GM23338 (cell line): ENCODE results near the gene FGF2. TPM values are rescaled to one million over a fixed set of nuclear protein-coding genes. Genes with fewer than 3 reads are reported as not detected.

Experiments
- ATAC-seq: fragments of 200-7000 bp; cut with Tn5 transposase; 3 replicates; pipeline ENCODE4 v1.9.1; 2020
- DNase-seq: peaks from one replicate; pipeline ENCODE4 v3.0.0-alpha.2; 2015; ENCODE audit warnings: low spot score
- H2AFZ ChIP-seq: fragments of 200-600 bp; sonication (generic); 2 replicates; pipeline ENCODE4 v1.8.0; 2016; ENCODE audit warnings: antibody characterized with exemption, mild to moderate bottlenecking, moderate library complexity
- H3F3A ChIP-seq: fragments of 200-600 bp; sonication (generic); replicated peaks from 2 replicates; pipeline ENCODE4 v1.8.0; 2017; ENCODE audit warnings: antibody characterized with exemption, mixed run types, low read depth
- H3K27ac ChIP-seq: fragments of 200-600 bp; sonication (generic); 2 replicates; pipeline ENCODE4 v1.6.1; 2016; ENCODE audit warnings: low read depth
- H3K27me3 ChIP-seq: fragments of 200-600 bp; sonication (generic); 2 replicates; pipeline ENCODE4 v1.8.0; 2016; ENCODE audit warnings: mild to moderate bottlenecking, mixed run types, moderate library complexity; ENCODE audit not compliant: insufficient read depth
- H3K36me3 ChIP-seq: fragments of 200-600 bp; sonication (generic); 2 replicates; pipeline ENCODE4 v1.8.0; 2016; ENCODE audit warnings: mild to moderate bottlenecking; ENCODE audit not compliant: insufficient read depth
- H3K4me1 ChIP-seq: fragments of 200-600 bp; sonication (generic); 2 replicates; pipeline ENCODE4 v1.8.0; 2016; ENCODE audit warnings: mild to moderate bottlenecking, moderate library complexity; ENCODE audit not compliant: insufficient read depth
- H3K4me2 ChIP-seq: fragments of 200-600 bp; sonication (generic); 2 replicates; pipeline ENCODE4 v1.7.1; 2017; ENCODE audit warnings: mixed run types
- H3K4me3 ChIP-seq: fragments of 200-600 bp; sonication (generic); 2 replicates; pipeline ENCODE4 v1.6.1; 2016; ENCODE audit warnings: mixed run types
- H3K79me2 ChIP-seq: fragments of 200-600 bp; sonication (generic); replicated peaks from 2 replicates; pipeline ENCODE4 v1.8.0; 2017; ENCODE audit warnings: mild to moderate bottlenecking; ENCODE audit not compliant: insufficient read depth
- H3K9me2 ChIP-seq: fragments of 200-600 bp; sonication (generic); 2 replicates; pipeline ENCODE4 v1.8.0; 2017; ENCODE audit not compliant: insufficient read depth
- H4K20me1 ChIP-seq: fragments of 200-600 bp; sonication (generic); replicated peaks from 2 replicates; pipeline ENCODE4 v1.8.0; 2017; ENCODE audit warnings: mild to moderate bottlenecking; ENCODE audit not compliant: insufficient read depth
- H3K27ac Mint-ChIP-seq: 2 replicates; pipeline ENCODE4 v1.8.0; 2020; ENCODE audit warnings: inconsistent platforms, mild to moderate bottlenecking, moderate library complexity, mixed read lengths
- H3K27me3 Mint-ChIP-seq: 3 replicates; pipeline ENCODE4 v1.8.0; 2022; ENCODE audit warnings: low read depth, mild to moderate bottlenecking, moderate library complexity, mixed read lengths, inconsistent platforms; ENCODE audit not compliant: insufficient read depth, poor library complexity
- H3K36me3 Mint-ChIP-seq: 3 replicates; pipeline ENCODE4 v1.8.0; 2021; ENCODE audit warnings: low read depth, mild to moderate bottlenecking, inconsistent platforms, moderate library complexity, mixed read lengths
- H3K4me1 Mint-ChIP-seq: 3 replicates; pipeline ENCODE4 v1.8.0; 2020; ENCODE audit warnings: mild to moderate bottlenecking, inconsistent platforms, mixed read lengths
- H3K4me3 Mint-ChIP-seq: 3 replicates; pipeline ENCODE4 v1.8.0; 2021; ENCODE audit warnings: moderate library complexity, mild to moderate bottlenecking, inconsistent platforms, mixed read lengths
- H3K9me3 Mint-ChIP-seq: 3 replicates; pipeline ENCODE4 v1.8.0; 2020; ENCODE audit warnings: moderate library complexity, mild to moderate bottlenecking, inconsistent platforms, mixed read lengths
- CREB1 ChIP-seq: fragments of 250-450 bp; sonication (Bioruptor Pico); IDR thresholded peaks from 2 replicates; pipeline ENCODE4 v1.5.0; 2020; ENCODE audit warnings: low read depth, mild to moderate bottlenecking, moderate library complexity
- JUNB ChIP-seq: IDR thresholded peaks from one replicate; pipeline ENCODE4 v1.6.1; 2016; ENCODE audit warnings: antibody characterized with exemption; ENCODE audit not compliant: unreplicated experiment
- NANOG ChIP-seq: IDR thresholded peaks from 2 replicates; pipeline ENCODE4 v1.6.1; 2016; ENCODE audit warnings: antibody characterized with exemption, borderline replicate concordance
- POLR2AphosphoS5 ChIP-seq: IDR thresholded peaks from 2 replicates; pipeline ENCODE4 v1.6.1; 2016; ENCODE audit warnings: antibody characterized with exemption, low read depth
- REST ChIP-seq: IDR thresholded peaks from one replicate; pipeline ENCODE4 v1.6.1; 2018; ENCODE audit warnings: antibody characterized with exemption; ENCODE audit not compliant: unreplicated experiment
- STAT1 ChIP-seq: IDR thresholded peaks from one replicate; pipeline ENCODE4 v1.6.1; 2016; ENCODE audit warnings: antibody characterized with exemption; ENCODE audit not compliant: unreplicated experiment
- ZNF114 ChIP-seq: fragments of 250-450 bp; sonication (Bioruptor Pico); IDR thresholded peaks from 2 replicates; pipeline ENCODE4 v1.5.0; 2020; ENCODE audit warnings: mild to moderate bottlenecking, moderate library complexity
- ZNF331 ChIP-seq: fragments of 250-450 bp; sonication (Bioruptor Pico); IDR thresholded peaks from 2 replicates; pipeline ENCODE4 v1.5.0; 2020; ENCODE audit warnings: low read depth, mild to moderate bottlenecking, moderate library complexity
- polyA plus RNA-seq: library from polyadenylated mRNA; unstranded; fragments of >200 nt; fragmentation: Nextera tagmentation; extraction: Ambion mirVana; gene quantifications from 2 replicates; pipeline ENCODE4 v1.2.1, GENCODE V29; 2016
- total RNA-seq: library from RNA; depleted of rRNA; stranded (reverse); fragments of >200 nt; shearing (Covaris generic); gene quantifications from 2 replicates; pipeline ENCODE4 v1.2.3, GENCODE V29; 2014
- TF ChIP-seq, protein P1 (sequence below), 2 experiments: fragments of 200-600 bp in 1 of 2; sonication (generic) in 1 of 2; conservative IDR thresholded peaks; 2 replicates each; pipeline versions ENCODE4 v1.5.1 to v1.6.1; 2016 to 2017; ENCODE audit warnings: antibody characterized with exemption in 2 of 2, low read depth in 2 of 2, mild to moderate bottlenecking in 2 of 2, moderate library complexity in 1 of 2
- TF ChIP-seq, protein P2 (sequence below): fragments of 250-450 bp; sonication (Bioruptor Pico); IDR thresholded peaks from 2 replicates; pipeline ENCODE4 v1.5.0; 2020; ENCODE audit warnings: mild to moderate bottlenecking, moderate library complexity

The FGF2 gene
- total and polyA plus RNA-seq, 2 experiments from 2014 or later = 28.3 to 84.4 TPM

DNA sequence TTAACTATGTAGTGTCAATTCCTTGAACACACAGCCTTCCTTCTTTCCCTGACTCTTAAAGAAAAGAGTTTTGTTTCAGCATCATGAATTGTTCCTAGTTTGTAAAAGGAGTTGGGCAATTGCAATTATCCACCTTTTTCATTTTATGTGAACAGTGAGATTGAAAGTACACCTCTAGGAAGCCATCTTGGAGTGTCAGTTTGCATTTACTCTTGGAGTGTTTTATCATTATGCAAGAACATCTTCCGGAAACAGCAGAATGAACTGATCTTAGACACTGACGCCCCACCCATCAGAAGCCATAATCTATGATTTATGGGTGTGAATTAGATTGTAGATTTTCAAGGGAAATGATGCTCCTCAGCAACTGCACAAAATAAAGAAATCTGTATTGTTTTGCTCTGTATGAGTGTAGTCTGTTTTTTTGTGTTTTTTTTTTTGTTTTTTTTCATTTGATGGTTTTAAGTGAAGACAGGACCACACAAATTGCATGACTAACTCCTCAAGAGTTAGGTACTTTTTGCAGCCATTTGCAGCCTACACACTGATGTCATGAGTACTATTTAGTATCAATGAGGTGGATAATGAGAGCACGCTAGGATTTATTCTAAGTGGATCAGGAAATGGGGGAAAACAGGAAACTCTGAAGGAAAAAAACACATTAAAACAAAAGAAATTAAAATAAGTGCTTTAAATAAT, 19.5 kb upstream of the FGF2 start:
- no peak overlapping the region for H3K4me3 Mint-ChIP-seq
- Histone ChIP-seq H3K9me2 (no peaks in the 10 kb centered on the region), H3K4me3 (no peak overlapping the region), H3K4me1 (no peaks in the 10 kb centered on the region), H3K4me2 (no peak overlapping the region), H4K20me1 (no peaks in the 10 kb centered on the region), H3K79me2 (no peaks in the 10 kb centered on the region), H2AFZ (peak overlapping the region; percentile 90), H3K27ac (no peak overlapping the region), H3F3A (no peaks in the 10 kb centered on the region), H3K27me3 (no peaks in the 10 kb centered on the region), H3K36me3 (no peaks in the 10 kb centered on the region)
- H3K27me3 Mint-ChIP-seq = peaks cover 6% of the 10 kb centered on the region
- H3K36me3 Mint-ChIP-seq = peaks cover 8% of the 10 kb centered on the region
- DNase-seq (no peak), ATAC-seq (no peak)
- H3K27ac Mint-ChIP-seq = no peak overlapping the region
- H3K4me1 Mint-ChIP-seq = no peaks in the 10 kb centered on the region
- H3K9me3 Mint-ChIP-seq = peaks cover 12% of the 10 kb centered on the region
- no peak for TF ChIP-seq NANOG
- no peak for TF ChIP-seq ZNF114
- no peak for TF ChIP-seq ZNF331 (CRISPR knock-in tag)
- TF ChIP-seq POLR2AphosphoS5 = no peak
- TF ChIP-seq JUNB = no peak

DNA sequence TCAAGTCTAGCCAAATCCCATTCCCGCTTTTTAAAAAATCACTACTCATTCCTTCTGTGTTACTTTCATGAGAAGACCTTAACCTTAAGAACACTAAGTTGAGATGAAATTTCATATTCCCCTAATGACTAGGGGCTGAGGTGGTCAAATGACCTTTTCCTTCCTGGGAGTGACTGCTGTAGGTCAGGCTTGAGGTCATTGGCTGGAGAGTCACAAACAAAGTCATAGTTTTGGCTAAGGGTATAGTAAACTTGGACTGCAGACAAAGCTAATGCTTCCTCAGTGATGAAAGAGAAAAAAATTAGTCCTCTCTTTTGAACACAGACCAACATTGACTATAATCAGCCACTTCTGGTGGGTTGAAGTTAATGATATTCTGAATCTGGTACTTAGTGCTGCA, 16.0 kb upstream of the FGF2 start:
- H3K4me3 Mint-ChIP-seq = no peak overlapping the region
- Histone ChIP-seq H3K27ac (no peak overlapping the region), H3K9me2 (peaks cover 3% of the 10 kb centered on the region; the same call in 1 of the 2 replicates), H3K36me3 (no peaks in the 10 kb centered on the region), H3F3A (no peaks in the 10 kb centered on the region), H3K27me3 (no peaks in the 10 kb centered on the region), H3K79me2 (no peaks in the 10 kb centered on the region), H3K4me1 (no peaks in the 10 kb centered on the region), H3K4me3 (no peak overlapping the region), H4K20me1 (no peaks in the 10 kb centered on the region), H3K4me2 (no peak overlapping the region), H2AFZ (no peak overlapping the region)
- DNase-seq (no peak), ATAC-seq (no peak)
- peaks cover 15% of the 10 kb centered on the region for H3K36me3 Mint-ChIP-seq
- peaks cover 19% of the 10 kb centered on the region for H3K9me3 Mint-ChIP-seq
- peaks cover 6% of the 10 kb centered on the region for H3K27me3 Mint-ChIP-seq
- no peaks in the 10 kb centered on the region for H3K4me1 Mint-ChIP-seq
- no peak overlapping the region for H3K27ac Mint-ChIP-seq
- TF ChIP-seq STAT1 (no peak), CREB1 (CRISPR knock-in tag) (no peak), ZNF114 (no peak), ZNF331 (CRISPR knock-in tag) (no peak), REST (no peak), POLR2AphosphoS5 (no peak), JUNB (no peak)
- TF ChIP-seq, protein P1, sequence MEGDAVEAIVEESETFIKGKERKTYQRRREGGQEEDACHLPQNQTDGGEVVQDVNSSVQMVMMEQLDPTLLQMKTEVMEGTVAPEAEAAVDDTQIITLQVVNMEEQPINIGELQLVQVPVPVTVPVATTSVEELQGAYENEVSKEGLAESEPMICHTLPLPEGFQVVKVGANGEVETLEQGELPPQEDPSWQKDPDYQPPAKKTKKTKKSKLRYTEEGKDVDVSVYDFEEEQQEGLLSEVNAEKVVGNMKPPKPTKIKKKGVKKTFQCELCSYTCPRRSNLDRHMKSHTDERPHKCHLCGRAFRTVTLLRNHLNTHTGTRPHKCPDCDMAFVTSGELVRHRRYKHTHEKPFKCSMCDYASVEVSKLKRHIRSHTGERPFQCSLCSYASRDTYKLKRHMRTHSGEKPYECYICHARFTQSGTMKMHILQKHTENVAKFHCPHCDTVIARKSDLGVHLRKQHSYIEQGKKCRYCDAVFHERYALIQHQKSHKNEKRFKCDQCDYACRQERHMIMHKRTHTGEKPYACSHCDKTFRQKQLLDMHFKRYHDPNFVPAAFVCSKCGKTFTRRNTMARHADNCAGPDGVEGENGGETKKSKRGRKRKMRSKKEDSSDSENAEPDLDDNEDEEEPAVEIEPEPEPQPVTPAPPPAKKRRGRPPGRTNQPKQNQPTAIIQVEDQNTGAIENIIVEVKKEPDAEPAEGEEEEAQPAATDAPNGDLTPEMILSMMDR (conservative IDR thresholded peaks at IDR 0.05; ENCODE audit: low read depth in 2 of 2) = no peak
- TF ChIP-seq, protein P2, sequence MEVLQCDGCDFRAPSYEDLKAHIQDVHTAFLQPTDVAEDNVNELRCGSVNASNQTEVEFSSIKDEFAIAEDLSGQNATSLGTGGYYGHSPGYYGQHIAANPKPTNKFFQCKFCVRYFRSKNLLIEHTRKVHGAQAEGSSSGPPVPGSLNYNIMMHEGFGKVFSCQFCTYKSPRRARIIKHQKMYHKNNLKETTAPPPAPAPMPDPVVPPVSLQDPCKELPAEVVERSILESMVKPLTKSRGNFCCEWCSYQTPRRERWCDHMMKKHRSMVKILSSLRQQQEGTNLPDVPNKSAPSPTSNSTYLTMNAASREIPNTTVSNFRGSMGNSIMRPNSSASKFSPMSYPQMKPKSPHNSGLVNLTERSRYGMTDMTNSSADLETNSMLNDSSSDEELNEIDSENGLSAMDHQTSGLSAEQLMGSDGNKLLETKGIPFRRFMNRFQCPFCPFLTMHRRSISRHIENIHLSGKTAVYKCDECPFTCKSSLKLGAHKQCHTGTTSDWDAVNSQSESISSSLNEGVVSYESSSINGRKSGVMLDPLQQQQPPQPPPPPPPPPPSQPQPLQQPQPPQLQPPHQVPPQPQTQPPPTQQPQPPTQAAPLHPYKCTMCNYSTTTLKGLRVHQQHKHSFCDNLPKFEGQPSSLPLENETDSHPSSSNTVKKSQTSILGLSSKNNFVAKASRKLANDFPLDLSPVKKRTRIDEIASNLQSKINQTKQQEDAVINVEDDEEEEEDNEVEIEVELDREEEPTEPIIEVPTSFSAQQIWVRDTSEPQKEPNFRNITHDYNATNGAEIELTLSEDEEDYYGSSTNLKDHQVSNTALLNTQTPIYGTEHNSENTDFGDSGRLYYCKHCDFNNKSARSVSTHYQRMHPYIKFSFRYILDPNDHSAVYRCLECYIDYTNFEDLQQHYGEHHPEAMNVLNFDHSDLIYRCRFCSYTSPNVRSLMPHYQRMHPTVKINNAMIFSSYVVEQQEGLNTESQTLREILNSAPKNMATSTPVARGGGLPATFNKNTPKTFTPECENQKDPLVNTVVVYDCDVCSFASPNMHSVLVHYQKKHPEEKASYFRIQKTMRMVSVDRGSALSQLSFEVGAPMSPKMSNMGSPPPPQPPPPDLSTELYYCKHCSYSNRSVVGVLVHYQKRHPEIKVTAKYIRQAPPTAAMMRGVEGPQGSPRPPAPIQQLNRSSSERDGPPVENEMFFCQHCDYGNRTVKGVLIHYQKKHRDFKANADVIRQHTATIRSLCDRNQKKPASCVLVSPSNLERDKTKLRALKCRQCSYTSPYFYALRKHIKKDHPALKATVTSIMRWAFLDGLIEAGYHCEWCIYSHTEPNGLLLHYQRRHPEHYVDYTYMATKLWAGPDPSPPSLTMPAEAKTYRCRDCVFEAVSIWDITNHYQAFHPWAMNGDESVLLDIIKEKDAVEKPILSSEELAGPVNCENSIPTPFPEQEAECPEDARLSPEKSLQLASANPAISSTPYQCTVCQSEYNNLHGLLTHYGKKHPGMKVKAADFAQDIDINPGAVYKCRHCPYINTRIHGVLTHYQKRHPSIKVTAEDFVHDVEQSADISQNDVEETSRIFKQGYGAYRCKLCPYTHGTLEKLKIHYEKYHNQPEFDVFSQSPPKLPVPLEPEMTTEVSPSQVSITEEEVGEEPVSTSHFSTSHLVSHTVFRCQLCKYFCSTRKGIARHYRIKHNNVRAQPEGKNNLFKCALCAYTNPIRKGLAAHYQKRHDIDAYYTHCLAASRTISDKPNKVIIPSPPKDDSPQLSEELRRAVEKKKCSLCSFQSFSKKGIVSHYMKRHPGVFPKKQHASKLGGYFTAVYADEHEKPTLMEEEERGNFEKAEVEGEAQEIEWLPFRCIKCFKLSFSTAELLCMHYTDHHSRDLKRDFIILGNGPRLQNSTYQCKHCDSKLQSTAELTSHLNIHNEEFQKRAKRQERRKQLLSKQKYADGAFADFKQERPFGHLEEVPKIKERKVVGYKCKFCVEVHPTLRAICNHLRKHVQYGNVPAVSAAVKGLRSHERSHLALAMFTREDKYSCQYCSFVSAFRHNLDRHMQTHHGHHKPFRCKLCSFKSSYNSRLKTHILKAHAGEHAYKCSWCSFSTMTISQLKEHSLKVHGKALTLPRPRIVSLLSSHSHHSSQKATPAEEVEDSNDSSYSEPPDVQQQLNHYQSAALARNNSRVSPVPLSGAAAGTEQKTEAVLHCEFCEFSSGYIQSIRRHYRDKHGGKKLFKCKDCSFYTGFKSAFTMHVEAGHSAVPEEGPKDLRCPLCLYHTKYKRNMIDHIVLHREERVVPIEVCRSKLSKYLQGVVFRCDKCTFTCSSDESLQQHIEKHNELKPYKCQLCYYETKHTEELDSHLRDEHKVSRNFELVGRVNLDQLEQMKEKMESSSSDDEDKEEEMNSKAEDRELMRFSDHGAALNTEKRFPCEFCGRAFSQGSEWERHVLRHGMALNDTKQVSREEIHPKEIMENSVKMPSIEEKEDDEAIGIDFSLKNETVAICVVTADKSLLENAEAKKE (CRISPR knock-in tag) = no peak
